ENCODE measurements around the gene CKAP2L. TPM values are rescaled to one million over a fixed set of nuclear protein-coding genes. Genes with fewer than 3 reads are reported as not detected.

CKAP2L gene
- total and polyA plus RNA-seq, 2 experiments from 2014 or later: 16.2 to 30.2 TPM

- no peak overlapping the region for H3K27ac Mint-ChIP-seq
- H3K4me1 ChIP-seq (ENCODE audit: insufficient read depth): no peaks in the 10 kb centered on the region
- ATAC-seq (no peak), DNase-seq (ENCODE audit: low spot score) (no peak)
- no peak for TF ChIP-seq REST (IDR thresholded peaks at IDR 0.05; ENCODE audit: unreplicated experiment)
- no peak for TF ChIP-seq POLR2AphosphoS5 (IDR thresholded peaks at IDR 0.05; ENCODE audit: low read depth)
- no peak for TF ChIP-seq CTCF (conservative IDR thresholded peaks at IDR 0.05; ENCODE audit: low read depth in 2 of 2)
- no peak for TF ChIP-seq CREB1 (CRISPR knock-in tag; IDR thresholded peaks at IDR 0.05; ENCODE audit: low read depth)
- TF ChIP-seq EZH2phosphoT487 (IDR thresholded peaks at IDR 0.05; ENCODE audit: unreplicated experiment): no peak
- no peak for TF ChIP-seq ZNF462 (CRISPR knock-in tag; IDR thresholded peaks at IDR 0.05)
- no peak for TF ChIP-seq JUNB (IDR thresholded peaks at IDR 0.05; ENCODE audit: unreplicated experiment)
- TF ChIP-seq ZNF114 (CRISPR knock-in tag; IDR thresholded peaks at IDR 0.05): no peak
- no peak for TF ChIP-seq EZH2 (IDR thresholded peaks at IDR 0.05; ENCODE audit: low read depth, unreplicated experiment)
- TF ChIP-seq ZNF331 (CRISPR knock-in tag; IDR thresholded peaks at IDR 0.05; ENCODE audit: low read depth): no peak
- no peak for TF ChIP-seq NANOG (IDR thresholded peaks at IDR 0.05; ENCODE audit: borderline replicate concordance)
- no peak for TF ChIP-seq ETS1 (IDR thresholded peaks at IDR 0.05)
- H3K4me3 Mint-ChIP-seq: no peak overlapping the region
- H3K4me3 ChIP-seq: no peak overlapping the region
- 0 out of 2 replicates have a peak, but pooled peaks cover 4% of the 10 kb centered on the region for H3K9me2 ChIP-seq (ENCODE audit: insufficient read depth)
- no peak overlapping the region for H3K4me2 ChIP-seq
- H3K4me1 Mint-ChIP-seq: peaks cover 3% of the 10 kb centered on the region; the same call in 1 of the 3 replicates
- H3K36me3 Mint-ChIP-seq (ENCODE audit: low read depth): no peaks in the 10 kb centered on the region
- no peak overlapping the region for H2AFZ ChIP-seq
- H3K27ac ChIP-seq (ENCODE audit: low read depth): no peak overlapping the region
- no peaks in the 10 kb centered on the region for H4K20me1 ChIP-seq (replicated peaks; ENCODE audit: insufficient read depth)
- H3K27me3 ChIP-seq (ENCODE audit: insufficient read depth): no peaks in the 10 kb centered on the region
- H3K79me2 ChIP-seq (replicated peaks; ENCODE audit: insufficient read depth): no peaks in the 10 kb centered on the region
- no peaks in the 10 kb centered on the region; the same call in 2 of the 3 replicates for H3K9me3 Mint-ChIP-seq
- H3K36me3 ChIP-seq (ENCODE audit: insufficient read depth): no peaks in the 10 kb centered on the region
- H3F3A ChIP-seq (replicated peaks; ENCODE audit: low read depth): no peaks in the 10 kb centered on the region
- peaks cover 2% of the 10 kb centered on the region for H3K27me3 Mint-ChIP-seq (ENCODE audit: insufficient read depth, low read depth, poor library complexity)
These were observed 50.1 kb downstream of the CKAP2L start for GRCh38 chr2:112714331-112714730.

Measured in GM23338 (cell line).